ENCODE measurements around the gene TIGD4.
"Not testable (repeated sequence)": the region's sequence is repeated elsewhere in the genome, so short reads cannot be mapped to it uniquely, and the experiment has no call there.

Gene TIGD4

GRCh38 chr4:152778656-152779512 lies 646 bp downstream of the TIGD4 start:
- peak; percentile 27 for DNase-seq

- DNase-seq = no peak
Observed at GRCh38 chr4:152777488-152777887, 2.0 kb downstream of the TIGD4 start.

- no peak for DNase-seq
Observed at GRCh38 chr4:152776352-152776751, 3.2 kb downstream of the TIGD4 start.

GRCh38 chr4:152773953-152774352 lies 5.6 kb downstream of the TIGD4 start:
- DNase-seq = no peak

GRCh38 chr4:152773339-152773738 lies 6.2 kb downstream of the TIGD4 start:
- no peak for DNase-seq

GRCh38 chr4:152771741-152772533 lies 7.6 kb downstream of the TIGD4 start:
- no peak for DNase-seq

GRCh38 chr4:152765069-152765737 lies 14.3 kb downstream of the TIGD4 start:
- DNase-seq = not testable (repeated sequence)

GRCh38 chr4:152763796-152764195 lies 15.7 kb downstream of the TIGD4 start:
- no peak for DNase-seq

- no peak for DNase-seq
Observed at GRCh38 chr4:152748619-152749018, 30.9 kb downstream of the TIGD4 start.

- DNase-seq = no peak
Observed at GRCh38 chr4:152747444-152747843, 32.1 kb downstream of the TIGD4 start.

GRCh38 chr4:152738827-152739226 lies 40.7 kb downstream of the TIGD4 start:
- no peak for DNase-seq

GRCh38 chr4:152735906-152736305 lies 43.6 kb downstream of the TIGD4 start:
- no peak for DNase-seq

- DNase-seq = peak; percentile 21
Observed at GRCh38 chr4:152735396-152735859, 44.1 kb downstream of the TIGD4 start.

- no peak for DNase-seq
Observed at GRCh38 chr4:152734699-152735050, 44.9 kb downstream of the TIGD4 start.

- no peak for DNase-seq
Observed at GRCh38 chr4:152734015-152734698, 45.4 kb downstream of the TIGD4 start.

GRCh38 chr4:152731997-152732396 lies 47.5 kb downstream of the TIGD4 start:
- DNase-seq = no peak

GRCh38 chr4:152729466-152729865 lies 50.1 kb downstream of the TIGD4 start:
- DNase-seq = peak; percentile 53

- DNase-seq = no peak
Observed at GRCh38 chr4:152728343-152728742, 51.2 kb downstream of the TIGD4 start.

GRCh38 chr4:152727784-152728183 lies 51.7 kb downstream of the TIGD4 start:
- no peak for DNase-seq

GRCh38 chr4:152724494-152724893 lies 55.0 kb downstream of the TIGD4 start:
- no peak for DNase-seq

GRCh38 chr4:152723236-152723635 lies 56.3 kb downstream of the TIGD4 start:
- DNase-seq = no peak

GRCh38 chr4:152719801-152720556 lies 59.6 kb downstream of the TIGD4 start:
- no peak for DNase-seq
